Astrocyte of the cerebellum (primary cell): ENCODE measurements around the gene CDC14A.

Source experiments
- DNase-seq: peaks from one replicate; pipeline ENCODE4 v3.0.0-alpha.2; 2011; ENCODE audit warnings: low read depth
- H3K4me3 ChIP-seq: 2 replicates; pipeline ENCODE4 v1.5.1; 2011; ENCODE audit warnings: mild to moderate bottlenecking, low read depth, low read length, moderate library complexity
- CTCF ChIP-seq: IDR thresholded peaks from 2 replicates; pipeline ENCODE4 v1.5.1; 2012; ENCODE audit warnings: low read length, low read depth, moderate library complexity, mild to moderate bottlenecking; ENCODE audit errors: missing control alignments
- in situ Hi-C: cut with HindIII; loops from 2 replicates; pipeline ENCODE4 v1.10.0; 2017; ENCODE audit warnings: low sequenced_read_pairs

The CDC14A gene

GRCh38 chr1:100353988-100354387, 1.7 kb downstream of the CDC14A start:
- H3K4me3 ChIP-seq, result peak overlapping the region; percentile 96
- no peak for TF ChIP-seq CTCF
- in situ Hi-C loops, result no loop called here
- no peak for DNase-seq

GRCh38 chr1:100354971-100355394, 2.7 kb downstream of the CDC14A start:
- no peak for TF ChIP-seq CTCF
- in situ Hi-C loops, result no loop called here
- DNase-seq, result peak; percentile 43
- H3K4me3 ChIP-seq, result no peak overlapping the region

- in situ Hi-C loops, result no loop called here
- TF ChIP-seq CTCF, result peak; percentile 56
- no peak for DNase-seq
- H3K4me3 ChIP-seq, result no peak overlapping the region
These were observed 5.9 kb downstream of the CDC14A start for GRCh38 chr1:100358210-100358609.

- in situ Hi-C loops, result no loop called here
- H3K4me3 ChIP-seq, result no peak overlapping the region
- TF ChIP-seq CTCF, result no peak
- no peak for DNase-seq
These were observed 6.8 kb downstream of the CDC14A start for GRCh38 chr1:100359139-100359538.

GRCh38 chr1:100360790-100361510, 8.6 kb downstream of the CDC14A start:
- no peak overlapping the region for H3K4me3 ChIP-seq
- peak; percentile 91 for DNase-seq
- in situ Hi-C loops, result no loop called here
- TF ChIP-seq CTCF, result no peak

- DNase-seq, result no peak
- no peak for TF ChIP-seq CTCF
- in situ Hi-C loops, result no loop called here
- no peak overlapping the region for H3K4me3 ChIP-seq
These were observed 9.3 kb downstream of the CDC14A start for GRCh38 chr1:100361511-100362089.
